Calu3 (cell line): ENCODE results near the gene EFS. TPM values are rescaled to one million over a fixed set of nuclear protein-coding genes. Genes with fewer than 3 reads are reported as not detected.

Experiments
- BruUV-seq: library from RNA; stranded (reverse); fragments of 400-500 nt; replicated peaks from 2 replicates; lab custom pipeline; 2021; lab: Mats Ljungman, UMichigan
- CTCF ChIA-PET: fragments of 300-600 bp; sonication (Branson Sonifier 250); formaldehyde crosslinking; loops from one replicate; lab custom pipeline; 2022; ENCODE audit warnings: antibody characterized with exemption; lab: Charles Lee
- DNase-seq: peaks from one replicate; pipeline ENCODE4 v3.0.0; 2022
- H3K27ac Mint-ChIP-seq: one replicate; pipeline ENCODE4 v1.8.0; 2022; ENCODE audit warnings: mixed read lengths; ENCODE audit not compliant: unreplicated experiment
- H3K27me3 Mint-ChIP-seq: one replicate; pipeline ENCODE4 v1.8.0; 2022; ENCODE audit warnings: mixed read lengths; ENCODE audit not compliant: unreplicated experiment
- H3K36me3 Mint-ChIP-seq: one replicate; pipeline ENCODE4 v1.8.0; 2022; ENCODE audit warnings: mild to moderate bottlenecking, moderate library complexity, mixed read lengths; ENCODE audit not compliant: insufficient read depth, unreplicated experiment
- H3K4me1 Mint-ChIP-seq: one replicate; pipeline ENCODE4 v1.8.0; 2022; ENCODE audit warnings: mild to moderate bottlenecking, low read depth, mixed read lengths; ENCODE audit not compliant: unreplicated experiment
- H3K4me3 Mint-ChIP-seq: one replicate; pipeline ENCODE4 v1.8.0; 2022; ENCODE audit warnings: mild to moderate bottlenecking, low read depth, moderate library complexity, mixed read lengths; ENCODE audit not compliant: unreplicated experiment
- H3K9me3 Mint-ChIP-seq: one replicate; pipeline ENCODE4 v1.8.0; 2022; ENCODE audit warnings: low read depth, mixed read lengths; ENCODE audit not compliant: unreplicated experiment
- CTCF ChIP-seq: fragments of 200-600 bp; IDR thresholded peaks from one replicate; pipeline ENCODE4 v1.8.0; 2022; ENCODE audit warnings: antibody characterized with exemption; ENCODE audit not compliant: unreplicated experiment
- intact Hi-C: fragments of 100-400 bp; cut with micrococcal nuclease; formaldehyde crosslinking; loops from one replicate; pipeline ENCODE4 v1.10.0; 2022; ENCODE audit not compliant: unreplicated experiment
- total RNA-seq: library from RNA; stranded (reverse); gene quantifications from 2 replicates; pipeline ENCODE4 v1.2.3, GENCODE V29; 2022

Gene EFS
- total RNA-seq, 1 experiment from 2014 or later: not detected

DNA sequence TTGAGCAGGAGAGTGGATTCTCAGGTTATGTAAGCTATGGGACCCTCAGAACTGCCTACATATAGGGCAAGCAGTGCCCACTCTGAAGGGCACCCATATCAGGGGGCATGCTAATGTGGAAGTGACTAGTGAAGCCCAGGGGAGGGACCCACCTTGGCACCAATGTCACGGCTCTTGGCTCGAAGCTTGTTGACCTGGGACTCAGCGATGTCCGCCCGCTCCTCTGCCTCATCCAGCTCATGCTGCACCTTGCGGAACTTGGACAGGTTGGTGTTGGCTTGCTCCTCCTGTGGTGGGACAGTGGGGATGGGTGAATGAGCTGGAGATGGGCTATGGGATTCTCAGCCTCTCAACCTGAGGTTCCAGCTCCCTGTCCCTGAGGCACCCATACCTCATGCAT, 17.3 kb upstream of the EFS start:
- Mint-ChIP-seq H3K36me3 (no peaks in the 10 kb centered on the region), H3K4me1 (no peaks in the 10 kb centered on the region), H3K27ac (no peak overlapping the region), H3K4me3 (no peak overlapping the region), H3K9me3 (no peaks in the 10 kb centered on the region), H3K27me3 (peaks cover 100% of the 10 kb centered on the region)
- no TSS peak for BruUV-seq
- no peak for DNase-seq
- CTCF ChIA-PET: interaction anchor here (0.7 kb wide), 1 partner anchor 81 kb away, joined by 3 read pairs; no protein-coding TSS in a partner anchor
- intact Hi-C loops: no loop called here
- TF ChIP-seq CTCF: no peak

DNA sequence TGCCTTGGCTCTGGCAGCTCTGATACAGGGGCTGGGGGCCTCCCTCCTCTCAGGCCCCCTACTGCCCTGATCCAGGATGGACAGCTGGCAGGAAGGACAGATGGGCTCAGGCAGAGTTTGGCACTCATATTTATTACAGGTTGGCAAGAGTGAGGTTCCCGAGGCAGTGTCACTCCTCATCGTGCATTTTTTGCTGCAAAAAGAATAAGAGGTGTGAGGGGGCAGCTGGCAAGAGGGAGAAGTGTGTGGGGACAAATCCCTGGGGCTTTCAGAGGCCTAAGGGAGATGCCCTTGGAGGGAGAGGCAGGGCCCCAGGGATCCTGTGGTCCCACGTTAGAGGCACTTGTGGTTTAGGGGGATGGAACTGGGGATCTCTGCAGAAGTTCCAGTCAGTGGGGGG, 16.9 kb upstream of the EFS start:
- Mint-ChIP-seq H3K27ac (no peak overlapping the region), H3K9me3 (no peaks in the 10 kb centered on the region), H3K4me3 (no peak overlapping the region), H3K27me3 (peaks cover 100% of the 10 kb centered on the region), H3K4me1 (no peaks in the 10 kb centered on the region), H3K36me3 (no peaks in the 10 kb centered on the region)
- intact Hi-C loops: no loop called here
- no peak for TF ChIP-seq CTCF
- no peak for DNase-seq
- CTCF ChIA-PET: no interaction called here
- BruUV-seq: no TSS peak

GRCh38 chr14:23380976-23381375, 16.0 kb upstream of the EFS start:
- CTCF ChIA-PET: interaction anchor here (0.9 to 1.4 kb wide), 4 partner anchors 14 to 116 kb away, joined by 3 to 5 read pairs (median 4); no protein-coding TSS in a partner anchor
- Mint-ChIP-seq H3K4me1 (no peaks in the 10 kb centered on the region), H3K36me3 (no peaks in the 10 kb centered on the region), H3K4me3 (no peak overlapping the region), H3K9me3 (no peaks in the 10 kb centered on the region), H3K27me3 (peaks cover 100% of the 10 kb centered on the region), H3K27ac (no peak overlapping the region)
- no TSS peak for BruUV-seq
- DNase-seq: no peak
- intact Hi-C loops: loop anchor here (1.0 kb wide), 2 partner anchors 53 to 116 kb away; no protein-coding TSS in a partner anchor
- no peak for TF ChIP-seq CTCF

- no peak for DNase-seq
- TF ChIP-seq CTCF: no peak
- no peak overlapping the region for H3K27ac Mint-ChIP-seq
- intact Hi-C loops: loop anchor here (1.0 kb wide), 2 partner anchors 52 to 115 kb away; no protein-coding TSS in a partner anchor
- CTCF ChIA-PET: interaction anchor here (0.9 to 1.4 kb wide), 7 partner anchors 13 to 260 kb away, joined by 3 to 6 read pairs (median 4); no protein-coding TSS in a partner anchor
- H3K36me3 Mint-ChIP-seq: no peaks in the 10 kb centered on the region
- H3K4me1 Mint-ChIP-seq: no peaks in the 10 kb centered on the region
- BruUV-seq: no TSS peak
- H3K4me3 Mint-ChIP-seq: no peak overlapping the region
- peaks cover 100% of the 10 kb centered on the region for H3K27me3 Mint-ChIP-seq
- no peaks in the 10 kb centered on the region for H3K9me3 Mint-ChIP-seq
Observed at GRCh38 chr14:23380197-23380914, 15.4 kb upstream of the EFS start.
